Lung (tissue), 12 donors: Measurements from ENCODE around the gene STOML1. TPM values are rescaled to one million over a fixed set of nuclear protein-coding genes. Genes with fewer than 3 reads are reported as not detected.

ENCODE experiments used
- ATAC-seq: fragments of 200-7000 bp; cut with Tn5 transposase; one replicate; pipeline ENCODE4 v1.9.1; 2020; ENCODE audit warnings: moderate number of reproducible peaks; ENCODE audit not compliant: insufficient read depth, low FRiP score
- DNase-seq, 3 donors: peaks; one replicate each; pipeline ENCODE4 v3.0.0-alpha.2; 2013 to 2017
- H3K27ac ChIP-seq, 2 donors: one replicate each; pipeline ENCODE4 v1.5.1; 2013; ENCODE audit warnings: mild to moderate bottlenecking in 2 of 2, moderate library complexity in 2 of 2, control low read depth in 1 of 2, inconsistent platforms in 1 of 2, low read depth in 1 of 2, low read length in 1 of 2
- H3K27me3 ChIP-seq, 3 donors: one replicate each; pipeline ENCODE4 v1.5.1; 2013; ENCODE audit warnings: low read length in 2 of 3; ENCODE audit not compliant: control insufficient read depth in 3 of 3, insufficient read depth in 3 of 3
- H3K36me3 ChIP-seq, 4 donors: one replicate each; pipeline ENCODE4 v1.5.1; 2013; ENCODE audit warnings: low read length in 4 of 4, mild to moderate bottlenecking in 1 of 4, moderate library complexity in 1 of 4; ENCODE audit not compliant: control insufficient read depth in 4 of 4, insufficient read depth in 4 of 4
- H3K4me1 ChIP-seq, 5 donors: one replicate each; pipeline ENCODE4 v1.5.1; 2013; ENCODE audit warnings: low read length in 5 of 5, mild to moderate bottlenecking in 2 of 5, moderate library complexity in 1 of 5; ENCODE audit not compliant: control insufficient read depth in 5 of 5, insufficient read depth in 5 of 5
- H3K4me3 ChIP-seq: one replicate; pipeline ENCODE4 v1.5.1; 2013; ENCODE audit warnings: mild to moderate bottlenecking, control low read depth, moderate library complexity
- H3K9ac ChIP-seq, 2 donors: one replicate each; pipeline ENCODE4 v1.5.1; 2013; ENCODE audit warnings: low read length in 2 of 2, control low read depth in 1 of 2; ENCODE audit not compliant: insufficient read depth in 1 of 2
- H3K9me3 ChIP-seq, 4 donors: one replicate each; pipeline ENCODE4 v1.5.1; 2013; ENCODE audit warnings: low read length in 3 of 4, mild to moderate bottlenecking in 1 of 4, moderate library complexity in 1 of 4; ENCODE audit not compliant: control insufficient read depth in 4 of 4, insufficient read depth in 3 of 4
- WGBS, 2 donors: extraction: QIAGEN DNeasy Blood & Tissue Kit; methylation state at CpG; one replicate each; pipeline ENCODE4 v1.1.7; 2013; 5-methylcytosine and 5-hydroxymethylcytosine counted together
- polyA plus RNA-seq, 2 donors: library from polyadenylated mRNA; stranded (reverse); fragments of 200-250 nt; gene quantifications; one replicate each; pipeline ENCODE4 v1.2.1, GENCODE V29; 2013
- total RNA-seq, 2 donors: library from RNA; depleted of rRNA in 1 of 2; stranded (reverse); fragments of >200 nt in 1 of 2; gene quantifications; one replicate each; pipeline ENCODE4 v1.2.1, GENCODE V29; 2014 to 2021
- TF ChIP-seq, protein P1 (sequence below): IDR thresholded peaks from 2 replicates; pipeline ENCODE4 v1.5.1; 2012; ENCODE audit warnings: mild to moderate bottlenecking; ENCODE audit errors: control extremely low read depth, extremely low read depth
- donor health status: control.
- donor health status: control.
- donor health status: Bipolar disorder and iron deficiency.
- donor health status: healthy.
- donor health status: DM: yes; HTN: yes; CAD: no.

STOML1 gene
- total and polyA plus RNA-seq, 4 donors = 10.3 to 35.4 (median 26.9) TPM

DNA sequence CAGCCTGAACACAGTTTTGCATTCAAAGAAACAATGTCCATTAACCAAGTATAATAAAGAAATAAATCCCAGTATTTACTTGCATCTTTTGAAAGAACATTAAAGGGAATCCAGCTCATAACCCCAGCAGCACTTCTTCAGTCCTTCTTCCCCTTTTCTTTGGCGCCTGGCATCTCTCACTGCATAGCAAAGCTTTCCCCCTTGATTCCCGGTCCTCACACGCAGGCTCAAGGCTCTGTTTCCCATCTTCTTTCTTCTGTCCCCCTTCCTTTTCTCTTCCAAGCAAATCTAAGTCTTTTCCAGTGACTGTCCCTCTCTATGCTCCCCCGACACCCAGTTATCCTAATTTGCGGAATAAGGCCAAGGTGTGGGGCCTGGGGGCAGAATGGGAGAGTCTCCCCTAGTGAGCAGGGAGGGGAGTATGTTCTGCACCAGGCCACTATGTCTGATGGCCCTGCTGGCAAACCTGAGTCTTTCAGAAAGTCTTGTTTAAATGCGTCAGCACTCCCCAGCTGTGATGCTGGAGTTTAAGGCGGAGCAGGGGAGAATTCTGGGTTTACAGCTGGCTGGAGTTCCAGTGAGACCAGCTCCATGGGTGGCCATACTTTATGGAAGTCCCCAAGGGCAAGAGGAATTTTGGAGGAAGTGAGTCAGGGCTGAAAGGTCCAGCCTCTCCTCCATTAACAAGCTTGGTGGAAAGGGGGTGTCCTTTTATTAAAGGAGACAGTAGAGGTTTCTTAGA, 48.2 kb upstream of the STOML1 start:
- WGBS, 2 donors = 84 to 87% methylated on average over 7 of the region's 7 CpGs
- Histone ChIP-seq H3K4me3 (no peak overlapping the region), H3K27ac (peak overlapping the region in 1 of 2 donors; percentile 48), H3K36me3 (peaks cover 4 to 45% (median 5%) of the 10 kb centered on the region in 4 donors), H3K9me3 (no peaks in the 10 kb centered on the region), H3K4me1 (peaks cover 0 to 28% (median 7%) of the 10 kb centered on the region in 5 donors), H3K9ac (no peak overlapping the region), H3K27me3 (no peaks in the 10 kb centered on the region)
- ATAC-seq (no peak), DNase-seq (peak; percentile 70 to 79 (median 76))
- TF ChIP-seq, protein P1, sequence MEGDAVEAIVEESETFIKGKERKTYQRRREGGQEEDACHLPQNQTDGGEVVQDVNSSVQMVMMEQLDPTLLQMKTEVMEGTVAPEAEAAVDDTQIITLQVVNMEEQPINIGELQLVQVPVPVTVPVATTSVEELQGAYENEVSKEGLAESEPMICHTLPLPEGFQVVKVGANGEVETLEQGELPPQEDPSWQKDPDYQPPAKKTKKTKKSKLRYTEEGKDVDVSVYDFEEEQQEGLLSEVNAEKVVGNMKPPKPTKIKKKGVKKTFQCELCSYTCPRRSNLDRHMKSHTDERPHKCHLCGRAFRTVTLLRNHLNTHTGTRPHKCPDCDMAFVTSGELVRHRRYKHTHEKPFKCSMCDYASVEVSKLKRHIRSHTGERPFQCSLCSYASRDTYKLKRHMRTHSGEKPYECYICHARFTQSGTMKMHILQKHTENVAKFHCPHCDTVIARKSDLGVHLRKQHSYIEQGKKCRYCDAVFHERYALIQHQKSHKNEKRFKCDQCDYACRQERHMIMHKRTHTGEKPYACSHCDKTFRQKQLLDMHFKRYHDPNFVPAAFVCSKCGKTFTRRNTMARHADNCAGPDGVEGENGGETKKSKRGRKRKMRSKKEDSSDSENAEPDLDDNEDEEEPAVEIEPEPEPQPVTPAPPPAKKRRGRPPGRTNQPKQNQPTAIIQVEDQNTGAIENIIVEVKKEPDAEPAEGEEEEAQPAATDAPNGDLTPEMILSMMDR = no peak

DNA sequence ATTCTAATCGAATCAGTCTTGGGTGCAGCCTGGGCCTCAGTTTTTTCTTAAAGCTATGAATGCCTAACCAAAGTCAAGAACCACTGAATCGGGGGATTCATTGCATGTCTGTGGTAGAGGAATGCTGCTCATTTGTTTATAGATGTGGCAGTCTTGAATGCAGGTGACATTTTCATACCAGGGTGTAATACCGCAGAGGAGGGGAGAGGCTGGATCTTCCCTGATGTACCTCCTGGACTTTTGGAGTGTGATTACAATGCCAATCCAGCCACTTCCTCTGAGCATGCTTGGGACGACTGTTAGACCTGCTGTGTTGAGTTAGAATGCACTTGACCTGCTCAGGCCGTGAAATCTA, 47.5 kb upstream of the STOML1 start:
- Histone ChIP-seq H3K4me1 (peaks cover 0 to 28% (median 7%) of the 10 kb centered on the region in 5 donors), H3K27ac (peak overlapping the region in 1 of 2 donors; percentile 5), H3K36me3 (peaks cover 4 to 45% (median 6%) of the 10 kb centered on the region in 4 donors), H3K4me3 (no peak overlapping the region), H3K27me3 (no peaks in the 10 kb centered on the region), H3K9ac (no peak overlapping the region), H3K9me3 (no peaks in the 10 kb centered on the region)
- no peak for DNase-seq
- TF ChIP-seq, protein P1 = no peak
- ATAC-seq = no peak
- WGBS, 2 donors = 79 to 83% methylated on average over 5 of the region's 5 CpGs

DNA sequence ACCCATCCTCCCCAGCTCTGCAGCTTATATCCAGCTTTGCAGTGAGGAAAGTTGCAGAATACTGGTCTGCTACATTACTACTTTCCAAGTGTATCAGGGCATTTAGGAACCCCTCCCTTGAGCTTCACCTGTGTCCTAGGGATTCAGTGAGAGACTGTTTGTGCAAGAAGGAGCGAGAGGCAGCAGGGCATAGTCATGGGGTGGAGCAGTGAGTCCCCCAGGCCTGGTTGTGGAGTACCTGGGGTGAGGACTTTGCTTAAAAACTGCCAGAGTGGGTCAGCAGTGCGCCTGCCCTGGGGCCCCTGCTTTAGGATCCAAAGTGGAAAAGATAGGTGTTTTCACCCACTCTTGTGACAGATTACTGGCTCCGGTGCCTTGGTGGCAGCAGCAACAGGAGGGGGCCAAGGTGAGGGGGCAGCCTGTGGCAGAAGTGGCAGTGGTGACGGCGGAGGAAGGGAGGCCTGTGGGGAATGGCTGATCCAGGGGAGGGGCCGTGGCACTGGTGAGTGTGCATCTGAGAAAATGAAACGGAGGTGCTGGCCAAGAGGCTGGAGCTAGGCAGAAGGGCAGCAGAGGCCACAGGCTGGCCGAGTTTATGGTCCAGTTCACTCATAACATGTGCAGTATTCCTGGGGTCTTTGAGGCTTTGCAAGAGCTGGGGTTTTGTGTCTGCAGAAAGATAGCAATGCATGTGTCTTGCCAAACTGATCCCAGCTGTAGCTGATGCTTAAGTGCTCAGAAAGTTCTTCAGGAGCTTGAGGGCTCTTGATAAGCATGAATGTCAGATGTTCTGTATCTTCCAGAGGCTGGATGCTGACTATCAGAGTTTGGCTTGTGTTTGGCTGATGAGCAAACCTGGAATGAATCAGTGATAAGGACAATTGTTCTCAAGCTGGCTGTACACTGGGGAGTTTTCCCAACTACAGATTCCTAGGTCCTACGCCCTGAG, 46.9 kb upstream of the STOML1 start:
- 71 to 74% methylated on average over 9 of the region's 9 CpGs for WGBS, 2 donors
- no peaks in the 10 kb centered on the region for H3K9me3 ChIP-seq
- H3K9ac ChIP-seq = no peak overlapping the region
- H3K36me3 ChIP-seq = peaks cover 4 to 47% (median 11%) of the 10 kb centered on the region in 4 donors
- H3K27ac ChIP-seq = peak overlapping the region in 1 of 2 donors; percentile 54
- DNase-seq (peak in 1 of 3 donors; percentile 68), ATAC-seq (no peak)
- H3K4me1 ChIP-seq = peaks cover 0 to 28% (median 5%) of the 10 kb centered on the region in 5 donors
- TF ChIP-seq, protein P1 = no peak
- H3K27me3 ChIP-seq = no peaks in the 10 kb centered on the region
- H3K4me3 ChIP-seq = no peak overlapping the region
